GM19397 (cell line): ENCODE data around the gene MAU2.

Experiments
- ATAC-seq: cut with Tn5 transposase; IDR thresholded peaks from one replicate; pipeline ENCODE4 v1.9.1; 2021; ENCODE audit warnings: mild to moderate bottlenecking, moderate library complexity; ENCODE audit not compliant: unreplicated experiment

Gene MAU2

DNA sequence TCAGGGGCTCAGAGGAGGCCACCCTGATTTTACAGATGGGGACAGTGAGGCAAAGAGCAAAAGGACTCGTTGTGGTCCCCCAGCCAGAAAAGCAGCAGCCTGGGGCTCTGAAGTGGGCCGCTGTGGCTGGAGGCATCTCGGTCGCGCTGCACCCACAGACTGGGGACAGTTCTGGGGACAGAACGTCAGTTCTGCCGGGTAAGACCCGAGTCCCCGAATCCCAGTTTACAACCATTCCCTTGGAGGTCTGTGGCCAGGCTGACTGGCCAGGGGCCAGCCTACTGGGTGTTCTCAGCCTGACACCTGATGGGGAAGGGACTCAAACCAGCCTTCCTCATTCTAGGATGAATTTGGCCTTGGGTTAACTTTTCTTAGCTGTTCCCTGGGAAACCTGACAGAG lies 14.4 kb upstream of the MAU2 start:
- no peak for ATAC-seq

DNA sequence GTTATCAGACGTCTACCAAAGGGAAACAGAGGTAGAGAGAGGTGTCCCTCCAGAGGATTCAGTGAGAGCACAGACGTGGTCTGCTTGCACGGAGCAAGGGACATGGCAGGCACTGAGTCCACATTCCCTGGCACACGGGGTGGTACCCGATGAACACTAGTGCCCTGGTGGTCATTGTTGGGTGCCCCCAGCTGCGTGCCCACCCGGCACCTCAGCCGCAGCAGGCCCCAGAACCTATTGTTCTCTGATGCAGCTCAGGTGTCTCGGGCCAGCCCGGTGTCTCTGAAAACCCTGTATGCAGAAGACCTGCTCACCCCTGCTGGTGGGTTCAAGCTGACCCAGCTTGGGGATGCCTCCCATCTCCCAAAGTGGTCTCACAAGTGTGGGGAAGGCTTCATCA lies 12.3 kb upstream of the MAU2 start:
- no peak for ATAC-seq

DNA sequence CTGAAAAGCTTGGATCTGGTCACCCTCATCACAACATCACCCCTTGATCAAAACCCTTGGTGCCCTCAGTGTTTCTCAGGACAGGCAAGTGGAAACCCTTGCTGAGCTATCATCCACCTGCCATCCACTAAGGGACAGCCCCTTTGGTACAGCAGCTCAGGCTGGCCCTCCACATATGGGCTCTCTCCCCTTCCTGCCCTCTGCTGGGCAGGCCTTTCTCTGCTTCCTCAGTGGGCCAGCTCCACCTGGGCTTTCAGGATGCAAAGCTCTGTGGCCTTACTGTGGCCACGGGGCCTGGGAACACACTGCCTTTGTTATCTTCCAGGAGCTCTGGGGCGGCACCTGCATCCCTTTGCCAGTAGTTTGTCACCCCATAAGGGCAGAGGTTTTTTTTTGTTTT lies 5.2 kb upstream of the MAU2 start:
- ATAC-seq, result no peak

DNA sequence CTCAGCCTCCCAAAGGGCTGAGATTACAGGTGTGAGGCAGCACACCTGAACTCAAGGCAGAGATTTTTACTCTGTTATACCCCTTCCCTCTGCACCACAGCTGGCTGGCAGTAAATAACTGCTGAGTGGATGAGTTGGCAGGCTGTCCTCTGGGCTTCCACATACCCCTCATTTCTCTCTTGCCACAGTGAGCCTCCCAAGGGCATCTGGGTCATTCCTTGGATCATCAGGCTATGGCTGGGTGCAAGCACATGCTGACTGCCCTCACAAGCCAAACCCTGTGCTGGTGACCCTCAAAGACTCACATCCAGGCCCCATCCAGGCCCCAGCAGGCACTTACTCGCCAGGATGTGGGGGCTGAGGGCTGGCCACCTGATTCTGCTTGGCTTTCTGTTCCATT lies 4.5 kb upstream of the MAU2 start:
- ATAC-seq, result no peak

DNA sequence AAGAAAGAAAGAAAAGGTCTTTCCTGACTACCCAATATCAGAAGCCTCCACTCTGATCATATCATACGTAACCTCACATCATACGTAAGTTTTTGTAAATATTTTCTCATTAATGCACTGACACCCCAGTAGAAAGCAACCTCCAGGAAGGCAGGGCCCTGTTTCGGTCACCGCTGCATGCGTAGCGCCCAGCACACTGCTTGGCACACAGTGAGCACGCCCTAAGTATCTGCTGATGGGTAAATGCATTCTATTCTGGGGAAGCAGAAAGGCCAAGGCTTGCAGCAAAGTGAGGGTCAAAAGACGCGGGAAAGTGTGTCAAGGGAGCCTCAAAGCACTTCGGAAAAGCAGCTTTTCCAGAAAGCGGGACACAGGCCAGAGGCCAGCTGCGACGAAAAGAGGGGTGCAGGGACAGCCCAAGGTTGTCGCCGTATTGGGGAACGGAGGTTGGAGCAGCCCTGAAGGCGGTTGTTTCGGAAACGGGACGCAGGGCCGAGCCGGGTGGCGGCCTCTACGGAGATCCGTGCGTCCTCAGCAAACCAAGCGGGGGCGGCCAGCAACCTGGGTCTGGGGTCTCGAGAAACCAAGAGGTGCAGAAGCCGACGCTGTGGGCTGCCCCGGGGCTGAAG lies 783 bp upstream of the MAU2 start:
- no peak for ATAC-seq

DNA sequence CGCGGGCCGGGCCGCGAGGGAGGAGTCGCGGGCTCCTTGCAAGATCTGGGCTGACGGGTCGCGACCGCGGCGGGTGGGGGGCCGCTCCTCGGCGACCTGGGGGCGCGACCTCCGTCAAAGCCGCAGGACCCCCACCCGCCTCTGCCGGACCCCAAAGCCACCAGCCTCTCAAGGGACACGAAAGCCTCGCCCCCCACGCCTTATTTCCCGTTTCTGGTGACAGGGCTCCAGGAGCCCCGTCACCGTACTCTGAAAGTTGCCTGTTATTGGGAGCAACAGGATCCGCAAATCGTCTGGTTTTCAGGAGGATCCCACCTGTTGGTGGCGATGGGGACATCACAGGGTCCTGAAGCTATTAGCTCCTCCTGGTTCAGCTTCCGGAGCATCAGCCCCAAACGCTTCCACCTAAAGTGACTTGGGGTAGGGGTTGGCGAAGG lies 530 bp downstream of the MAU2 start:
- peak; percentile 23 for ATAC-seq

DNA sequence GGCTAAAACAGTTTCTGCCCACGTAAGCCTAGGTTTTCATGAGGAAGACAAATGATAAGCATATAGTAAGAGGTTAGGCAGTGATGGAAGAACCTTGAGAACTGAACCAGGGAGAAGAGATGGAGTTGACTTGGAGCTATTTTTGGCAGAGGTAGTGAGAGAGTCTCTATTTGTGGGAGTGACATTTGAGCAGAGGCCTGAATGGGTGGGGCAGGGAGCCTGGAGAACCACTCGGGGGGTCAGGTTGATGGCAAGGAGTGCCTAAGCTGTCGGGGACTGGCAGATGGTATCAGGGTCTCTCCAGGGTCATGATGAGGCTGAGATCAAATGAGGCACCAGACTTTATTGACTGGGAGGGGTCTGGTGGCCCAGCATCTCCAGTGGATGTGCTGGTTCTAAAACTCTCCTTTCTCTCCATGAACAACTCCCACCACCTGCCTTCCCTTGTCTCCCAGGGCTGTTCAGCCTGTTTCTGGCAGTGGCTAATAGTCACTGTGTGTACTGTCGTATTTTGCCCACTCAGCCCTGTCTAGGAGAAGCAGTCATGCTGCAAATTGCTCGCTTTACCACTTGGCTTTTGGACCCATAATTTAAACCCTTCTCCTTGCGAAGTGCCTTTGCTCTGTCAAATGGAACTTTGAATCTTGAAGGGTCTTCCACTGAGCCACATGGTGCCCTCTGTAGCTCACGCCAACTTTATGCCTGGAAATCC lies 3.6 kb downstream of the MAU2 start:
- no peak for ATAC-seq

DNA sequence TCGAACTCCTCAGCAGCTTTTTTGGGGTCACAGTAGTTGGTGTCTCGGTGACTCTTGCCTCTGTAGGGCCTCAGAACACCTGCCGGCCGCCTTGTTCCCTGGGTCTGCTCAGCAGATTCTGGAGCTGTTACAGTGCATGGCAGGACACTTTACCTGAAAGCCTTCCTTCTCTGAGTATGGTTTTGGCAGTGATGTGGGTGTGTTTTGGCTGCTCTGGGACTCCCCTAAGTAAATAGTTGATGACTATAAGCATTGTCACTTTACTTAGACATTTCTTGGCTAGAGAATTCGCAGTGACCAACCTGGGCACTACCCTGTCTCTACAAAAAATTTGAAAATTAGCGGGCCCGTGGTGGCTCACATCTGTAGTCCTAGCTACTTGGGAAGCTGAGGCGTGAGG lies 7.0 kb downstream of the MAU2 start:
- ATAC-seq, result no peak

DNA sequence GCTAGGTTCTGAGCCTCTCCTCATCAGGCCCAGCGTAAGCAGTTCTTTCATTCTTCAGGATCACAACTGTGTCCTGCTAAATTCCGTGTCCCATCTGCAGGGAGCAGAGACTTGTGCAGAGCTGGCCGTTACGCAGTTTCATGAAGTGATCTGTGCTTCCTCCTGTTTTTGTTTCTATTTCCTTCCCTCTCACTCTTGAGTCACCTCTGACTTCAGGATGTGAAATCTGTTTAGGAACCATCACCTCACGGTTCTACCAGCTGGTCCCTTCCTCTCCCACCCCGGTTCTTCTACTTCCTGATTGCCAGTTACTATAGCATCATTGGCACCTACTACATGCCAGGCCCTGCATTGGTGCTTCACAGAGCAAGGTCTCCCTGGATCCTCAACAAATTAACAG lies 8.5 kb downstream of the MAU2 start:
- ATAC-seq, result no peak

DNA sequence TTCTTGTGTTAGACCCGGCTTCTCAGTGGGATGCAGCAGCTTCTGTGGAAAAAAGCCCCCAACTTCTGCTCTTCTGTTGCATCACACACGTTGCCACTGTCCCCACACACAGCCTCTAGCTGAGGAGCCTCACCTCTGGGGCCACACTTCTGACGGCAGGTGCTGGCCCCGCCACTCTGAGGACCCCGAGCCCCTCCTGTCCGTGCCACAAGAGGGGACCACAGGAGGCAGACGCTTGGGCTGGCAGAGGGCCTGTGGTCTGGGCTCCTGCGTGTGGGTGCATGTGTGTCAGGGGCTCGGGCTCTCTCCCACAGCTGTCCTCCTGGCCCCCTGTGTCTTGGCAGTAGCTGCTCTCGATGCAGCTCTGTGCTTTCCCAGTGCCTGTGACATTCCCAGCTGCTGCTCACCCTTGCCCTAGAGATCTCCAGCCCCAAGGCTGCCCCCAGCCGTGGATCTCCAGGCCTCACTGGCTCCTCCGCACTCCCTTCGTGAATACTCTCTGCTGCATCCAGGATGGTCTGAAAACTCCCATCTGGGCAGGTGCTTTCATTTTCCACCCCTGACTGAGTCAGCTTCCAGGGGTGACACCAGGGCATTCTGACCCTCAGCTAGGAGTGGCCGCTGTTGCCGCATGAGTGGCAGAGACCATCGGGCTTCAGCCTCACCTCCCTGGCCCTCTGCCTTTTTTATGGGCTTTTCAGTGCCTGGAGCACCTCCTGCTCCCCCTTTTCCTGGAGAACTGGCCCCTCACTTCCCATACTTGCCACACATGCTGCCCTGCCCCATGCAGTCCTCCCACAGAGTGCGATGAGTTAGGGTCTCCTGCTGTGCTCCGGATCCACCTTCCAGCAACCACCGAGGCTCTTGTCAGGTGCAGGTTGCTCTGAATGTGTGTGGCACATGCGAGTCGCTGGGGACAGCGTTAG lies 13.7 kb downstream of the MAU2 start:
- no peak for ATAC-seq

DNA sequence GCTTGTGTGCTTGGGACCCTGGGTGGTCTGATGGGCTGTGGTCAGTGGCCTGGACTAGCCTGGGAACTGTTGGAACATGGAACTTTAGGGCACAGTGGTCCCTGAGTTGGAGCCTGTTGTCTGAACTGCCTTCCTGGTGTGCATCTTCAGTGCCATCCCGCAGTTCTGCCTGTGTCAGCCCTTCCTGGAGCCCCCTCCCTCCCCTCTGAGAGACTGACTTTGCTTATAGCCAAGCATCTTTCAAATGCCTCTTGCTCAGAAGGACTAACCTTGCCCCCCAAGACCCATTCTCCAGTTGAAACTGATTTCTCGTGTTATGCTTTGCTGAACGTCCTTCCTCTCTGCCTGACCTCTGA lies 14.3 kb downstream of the MAU2 start:
- no peak for ATAC-seq

DNA sequence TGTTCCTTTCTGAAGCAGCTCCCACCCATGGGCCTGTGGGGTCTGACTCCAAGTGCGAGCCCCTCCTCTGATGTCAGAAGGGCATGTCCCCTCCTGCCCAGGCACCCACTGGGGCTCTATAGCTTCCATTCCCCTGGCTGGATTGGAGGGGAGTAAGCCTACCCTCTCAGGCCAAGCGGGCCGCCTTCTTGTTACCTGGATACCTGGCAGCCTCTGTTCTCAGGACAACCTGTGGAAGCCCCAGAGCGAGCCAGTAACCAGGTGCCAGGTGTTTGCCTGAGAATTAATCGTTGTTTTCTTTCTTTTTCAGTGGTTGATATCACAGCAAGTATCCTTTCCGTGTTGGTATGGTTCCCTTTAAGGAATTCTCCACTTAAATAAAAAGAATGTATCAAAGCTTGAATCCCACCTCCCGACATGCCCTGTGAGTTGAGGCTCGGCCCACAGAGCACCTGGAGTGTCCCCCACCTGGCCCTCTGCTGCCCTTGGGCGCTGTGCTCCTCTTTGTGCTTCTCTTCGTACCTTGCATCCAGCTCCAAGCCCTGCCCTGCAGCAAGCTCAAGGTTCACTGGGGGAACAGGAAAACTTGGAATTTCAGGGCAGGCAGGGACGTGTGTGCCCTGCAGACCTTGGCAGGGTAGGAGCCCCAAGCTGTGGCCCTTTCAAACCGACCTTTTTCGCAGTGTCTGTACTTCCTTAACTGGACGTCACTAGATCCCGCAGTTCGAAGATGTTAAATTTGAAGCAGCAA lies 15.0 kb downstream of the MAU2 start:
- no peak for ATAC-seq

DNA sequence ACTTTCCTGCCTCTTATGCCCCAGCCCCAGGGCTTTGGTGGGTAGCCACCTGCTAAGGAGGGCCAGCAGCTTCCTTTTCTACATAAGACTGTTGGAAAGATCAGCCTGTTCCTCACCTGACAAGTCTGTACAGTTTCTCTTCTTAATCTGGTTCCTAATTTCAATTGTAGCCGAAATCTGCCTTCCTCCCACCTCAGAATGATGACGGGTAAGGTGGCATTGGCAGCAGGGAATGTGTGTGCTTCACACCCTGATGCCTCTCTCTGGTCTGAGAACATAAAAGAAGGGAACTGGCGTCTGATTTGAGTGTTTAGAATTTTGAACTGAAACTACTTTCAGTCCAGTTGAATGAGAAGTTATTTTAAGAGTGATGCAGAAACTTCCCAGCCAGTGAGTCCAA lies 16.0 kb downstream of the MAU2 start:
- ATAC-seq, result no peak

DNA sequence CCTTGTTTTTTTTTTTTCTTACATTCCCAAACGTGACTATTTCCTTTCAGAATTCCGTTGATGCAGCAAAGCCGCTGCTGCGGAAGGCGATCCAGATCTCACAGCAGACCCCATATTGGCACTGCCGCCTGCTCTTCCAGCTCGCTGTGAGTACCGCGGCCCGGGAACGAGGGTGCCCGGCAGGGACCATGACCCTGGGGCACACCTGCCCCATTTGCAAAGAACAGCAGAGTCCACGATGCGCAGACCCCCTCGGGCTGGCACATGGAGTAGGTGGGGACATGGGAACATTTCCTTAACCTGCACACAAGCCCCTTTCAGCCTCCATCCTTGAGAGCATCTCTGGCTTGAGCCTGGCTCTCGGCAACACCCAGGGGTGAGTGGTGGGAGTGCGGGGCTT lies 16.5 kb downstream of the MAU2 start:
- no peak for ATAC-seq

DNA sequence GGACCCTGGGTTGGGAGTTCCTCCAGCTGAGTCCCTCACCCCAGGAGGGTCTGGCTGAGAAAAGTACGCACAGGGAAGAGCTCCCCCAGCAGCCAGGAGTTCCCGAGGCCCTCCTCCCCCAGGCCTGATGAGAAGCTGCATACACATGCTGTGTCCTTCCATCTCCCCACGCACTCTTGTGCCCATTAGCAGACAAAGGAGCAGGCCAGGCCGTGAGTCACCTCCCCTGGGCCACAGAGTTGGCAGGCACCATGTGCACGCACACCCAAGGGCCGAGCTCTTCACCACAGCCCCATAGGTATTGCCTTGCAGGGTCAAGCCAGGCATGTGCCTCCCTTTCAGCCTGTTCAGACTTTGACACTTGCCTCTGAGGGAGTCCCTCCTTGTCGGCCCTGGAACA lies 17.5 kb downstream of the MAU2 start:
- ATAC-seq, result no peak

DNA sequence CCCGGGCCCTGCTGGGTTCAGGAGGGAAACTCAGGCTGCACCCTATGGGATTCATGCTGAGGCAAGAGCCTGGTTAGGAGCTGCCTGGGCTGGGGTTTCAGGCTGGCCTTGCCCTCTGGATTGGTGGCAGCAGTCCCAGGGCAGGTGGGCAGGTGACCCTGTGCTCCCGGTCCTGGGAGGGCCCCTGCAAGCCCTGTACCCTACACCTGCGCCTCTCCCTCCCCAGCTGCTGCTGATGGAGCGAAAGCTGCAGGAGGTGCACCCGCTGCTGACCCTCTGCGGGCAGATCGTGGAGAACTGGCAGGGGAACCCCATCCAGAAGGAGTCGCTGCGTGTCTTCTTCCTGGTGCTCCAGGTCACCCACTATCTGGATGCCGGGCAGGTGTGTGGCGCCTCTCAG lies 20.4 kb downstream of the MAU2 start:
- no peak for ATAC-seq

DNA sequence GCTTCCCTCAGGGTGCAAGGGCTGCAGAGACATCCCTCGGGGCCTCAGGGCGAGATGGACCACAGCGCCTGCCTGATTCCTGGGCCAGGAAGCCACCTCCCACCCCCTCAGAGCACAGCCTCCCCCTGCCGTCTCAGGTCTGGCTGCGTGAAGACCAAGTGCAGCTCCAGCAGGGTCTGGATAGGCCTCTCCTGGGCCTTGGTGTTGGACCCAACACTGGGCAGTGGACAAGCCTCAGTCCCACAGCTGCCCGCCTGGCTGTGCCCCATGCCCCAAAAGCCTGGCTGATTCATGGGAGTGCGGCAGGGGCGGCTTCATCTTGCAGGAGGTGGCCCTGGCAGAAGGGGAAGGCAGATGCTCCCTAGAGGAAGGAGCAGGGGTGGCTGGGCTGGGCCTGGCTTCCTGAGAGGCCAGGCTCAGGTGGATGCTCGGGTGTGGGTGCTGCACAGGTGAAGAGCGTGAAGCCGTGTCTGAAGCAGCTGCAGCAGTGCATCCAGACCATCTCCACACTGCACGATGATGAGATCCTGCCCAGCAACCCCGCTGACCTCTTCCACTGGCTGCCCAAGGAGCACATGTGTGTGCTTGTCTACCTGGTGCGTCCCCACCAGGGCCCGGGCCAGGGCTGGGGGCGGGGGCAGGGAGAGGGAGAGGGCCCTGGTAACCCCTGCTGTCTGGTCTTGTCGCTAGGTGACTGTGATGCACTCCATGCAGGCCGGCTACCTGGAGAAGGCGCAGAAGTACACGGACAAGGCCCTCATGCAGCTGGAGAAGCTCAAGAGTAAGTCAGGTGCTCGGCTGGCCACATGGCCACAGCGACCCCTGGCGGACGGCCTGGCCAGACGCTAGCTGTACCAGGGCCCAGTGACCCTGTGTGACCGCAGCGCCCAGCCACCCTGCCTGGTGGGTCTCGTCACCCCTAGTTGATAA lies 21.7 kb downstream of the MAU2 start:
- no peak for ATAC-seq

DNA sequence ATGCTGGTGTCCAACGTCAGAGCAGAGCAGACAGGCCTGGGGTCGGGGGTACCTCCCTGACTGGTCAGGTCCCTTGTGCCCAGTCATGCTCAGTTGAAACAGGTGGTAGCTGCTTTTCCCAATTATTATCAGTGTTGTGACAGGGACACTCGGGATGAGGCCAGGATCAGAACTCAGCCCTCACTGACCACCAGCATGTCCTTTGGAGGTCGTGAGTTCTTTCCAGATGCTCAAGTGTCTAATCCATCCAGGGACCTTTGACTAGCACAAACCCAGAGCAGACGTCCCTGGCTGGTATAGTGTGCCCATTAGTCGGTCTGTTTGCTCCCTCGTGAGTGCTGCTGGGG lies 22.4 kb downstream of the MAU2 start:
- ATAC-seq, result no peak

DNA sequence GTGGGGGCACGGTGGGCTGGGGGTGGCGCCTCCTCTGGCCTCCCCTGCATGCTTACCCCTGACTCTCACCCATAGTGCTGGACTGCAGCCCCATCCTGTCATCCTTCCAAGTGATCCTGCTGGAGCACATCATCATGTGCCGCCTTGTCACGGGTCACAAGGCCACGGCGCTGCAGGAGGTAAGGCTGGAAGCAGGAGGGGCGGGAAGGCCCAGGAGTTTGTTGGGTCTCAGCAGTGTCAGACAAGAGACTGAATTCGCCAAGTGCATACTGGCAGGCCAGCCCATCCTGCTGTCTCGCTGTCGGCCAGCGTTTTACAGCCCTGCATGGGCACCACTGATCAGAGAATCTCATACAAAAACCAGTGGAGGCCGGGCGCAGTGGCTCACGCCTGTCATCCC lies 23.1 kb downstream of the MAU2 start:
- ATAC-seq, result no peak

DNA sequence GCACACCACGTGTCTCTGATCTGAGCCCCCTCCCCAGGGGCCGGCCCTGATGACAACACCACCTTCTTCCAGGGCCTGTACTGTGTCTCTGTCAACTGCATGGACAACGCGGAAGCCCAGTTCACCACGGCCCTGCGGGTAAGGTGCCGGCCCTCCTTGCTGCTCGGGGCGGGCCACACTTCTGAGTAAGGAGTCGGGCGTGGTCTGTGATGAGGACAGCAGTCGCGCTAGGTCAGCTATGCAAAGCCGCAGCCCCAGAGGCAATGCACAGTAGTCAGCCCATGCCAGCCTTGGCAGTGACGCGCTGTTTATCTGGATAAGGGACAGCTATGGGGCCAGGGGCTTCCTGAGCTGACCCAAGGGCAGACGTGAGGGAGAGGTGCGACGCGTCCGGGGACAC lies 24.6 kb downstream of the MAU2 start:
- ATAC-seq, result no peak
